Measurements from ENCODE around the gene ARHGAP20. TPM values are rescaled to one million over a fixed set of nuclear protein-coding genes. Genes with fewer than 3 reads are reported as not detected.

ARHGAP20 gene
- total and polyA plus RNA-seq, 2 experiments from 2014 or later = 0.31 TPM; not detected in 1

GRCh38 chr11:110584150-110584549 lies 128.1 kb downstream of the ARHGAP20 start (continued):
- no peak for TF ChIP-seq ZNF462 (CRISPR knock-in tag; IDR thresholded peaks at IDR 0.05)
- TF ChIP-seq STAT1 (IDR thresholded peaks at IDR 0.05; ENCODE audit: unreplicated experiment) = no peak
- TF ChIP-seq, protein P1, sequence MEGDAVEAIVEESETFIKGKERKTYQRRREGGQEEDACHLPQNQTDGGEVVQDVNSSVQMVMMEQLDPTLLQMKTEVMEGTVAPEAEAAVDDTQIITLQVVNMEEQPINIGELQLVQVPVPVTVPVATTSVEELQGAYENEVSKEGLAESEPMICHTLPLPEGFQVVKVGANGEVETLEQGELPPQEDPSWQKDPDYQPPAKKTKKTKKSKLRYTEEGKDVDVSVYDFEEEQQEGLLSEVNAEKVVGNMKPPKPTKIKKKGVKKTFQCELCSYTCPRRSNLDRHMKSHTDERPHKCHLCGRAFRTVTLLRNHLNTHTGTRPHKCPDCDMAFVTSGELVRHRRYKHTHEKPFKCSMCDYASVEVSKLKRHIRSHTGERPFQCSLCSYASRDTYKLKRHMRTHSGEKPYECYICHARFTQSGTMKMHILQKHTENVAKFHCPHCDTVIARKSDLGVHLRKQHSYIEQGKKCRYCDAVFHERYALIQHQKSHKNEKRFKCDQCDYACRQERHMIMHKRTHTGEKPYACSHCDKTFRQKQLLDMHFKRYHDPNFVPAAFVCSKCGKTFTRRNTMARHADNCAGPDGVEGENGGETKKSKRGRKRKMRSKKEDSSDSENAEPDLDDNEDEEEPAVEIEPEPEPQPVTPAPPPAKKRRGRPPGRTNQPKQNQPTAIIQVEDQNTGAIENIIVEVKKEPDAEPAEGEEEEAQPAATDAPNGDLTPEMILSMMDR (conservative IDR thresholded peaks at IDR 0.05; ENCODE audit: low read depth in 2 of 2) = no peak
- no peak for TF ChIP-seq POLR2AphosphoS5 (IDR thresholded peaks at IDR 0.05; ENCODE audit: low read depth)
- TF ChIP-seq, protein P2, sequence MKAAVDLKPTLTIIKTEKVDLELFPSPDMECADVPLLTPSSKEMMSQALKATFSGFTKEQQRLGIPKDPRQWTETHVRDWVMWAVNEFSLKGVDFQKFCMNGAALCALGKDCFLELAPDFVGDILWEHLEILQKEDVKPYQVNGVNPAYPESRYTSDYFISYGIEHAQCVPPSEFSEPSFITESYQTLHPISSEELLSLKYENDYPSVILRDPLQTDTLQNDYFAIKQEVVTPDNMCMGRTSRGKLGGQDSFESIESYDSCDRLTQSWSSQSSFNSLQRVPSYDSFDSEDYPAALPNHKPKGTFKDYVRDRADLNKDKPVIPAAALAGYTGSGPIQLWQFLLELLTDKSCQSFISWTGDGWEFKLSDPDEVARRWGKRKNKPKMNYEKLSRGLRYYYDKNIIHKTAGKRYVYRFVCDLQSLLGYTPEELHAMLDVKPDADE (IDR thresholded peaks at IDR 0.05) = no peak
- TF ChIP-seq JUNB (IDR thresholded peaks at IDR 0.05; ENCODE audit: unreplicated experiment) = no peak
- no peak for TF ChIP-seq REST (IDR thresholded peaks at IDR 0.05; ENCODE audit: unreplicated experiment)
- no peak for TF ChIP-seq NANOG (IDR thresholded peaks at IDR 0.05; ENCODE audit: borderline replicate concordance)

All from GM23338 (cell line).